Measurements from ENCODE around the gene CUL2. TPM values are rescaled to one million over a fixed set of nuclear protein-coding genes. Genes with fewer than 3 reads are reported as not detected.

Gene CUL2
- total and polyA plus RNA-seq, 10 of the 15 experiments (the other 5 are each of a cell fraction or from before 2014, with no cell fraction given) = 11.9 to 56.5 (median 33.2) TPM

- TF ChIP-seq NKRF (conservative IDR thresholded peaks at IDR 0.05) = no peak; the same call in 1 of the 2 replicates
- no peak; the same call in 1 of the 2 replicates for TF ChIP-seq CBFB (IDR thresholded peaks at IDR 0.05; ENCODE audit: low read depth)
- TF ChIP-seq ETV6 (conservative IDR thresholded peaks at IDR 0.05 in 1 of 2, IDR thresholded peaks at IDR 0.05 in 1 of 2; ENCODE audit: borderline replicate concordance in 1 of 2, low read depth in 1 of 2) = no peak
- TF ChIP-seq USF2 (IDR thresholded peaks at IDR 0.05; ENCODE audit: borderline replicate concordance, low read depth, low read length) = no peak
- peak; percentile 67 to 75 for TF ChIP-seq IKZF2 (IDR thresholded peaks at IDR 0.05)
- TF ChIP-seq NRF1 (conservative IDR thresholded peaks at IDR 0.05; ENCODE audit: low read depth, low read length) = no peak
- no peak for TF ChIP-seq CTCF (IDR thresholded peaks at IDR 0.05 in 2 of 3, conservative IDR thresholded peaks at IDR 0.05 in 1 of 3; ENCODE audit: control insufficient read depth in 2 of 3, extremely low read depth in 1 of 3, insufficient read depth in 1 of 3, low read depth in 3 of 3, low read length in 3 of 3)
- no peak; the same call in 1 of the 2 replicates for TF ChIP-seq ELK1 (IDR thresholded peaks at IDR 0.05; ENCODE audit: low read depth, low read length)
- TF ChIP-seq ZBTB40 (IDR thresholded peaks at IDR 0.05; ENCODE audit: borderline replicate concordance) = peak; percentile 64; the same call in 1 of the 2 replicates
- no peak for TF ChIP-seq CHD4 (IDR thresholded peaks at IDR 0.05)
- TF ChIP-seq YBX1 (IDR thresholded peaks at IDR 0.05) = no peak
- TF ChIP-seq CREM (IDR thresholded peaks at IDR 0.05; ENCODE audit: low read depth) = 0 out of 2 replicates have a peak, but pooled peaks have one; percentile 4
- TF ChIP-seq GATAD2B (conservative IDR thresholded peaks at IDR 0.05; ENCODE audit: low read depth) = 0 out of 2 replicates have a peak, but pooled peaks have one; percentile 46
- peak; percentile 97 for TF ChIP-seq FOXK2 (IDR thresholded peaks at IDR 0.05)
- peak; percentile 83; the same call in 1 of the 2 replicates for TF ChIP-seq CBX5 (IDR thresholded peaks at IDR 0.05; ENCODE audit: low read depth)
- no peak for TF ChIP-seq TARDBP (IDR thresholded peaks at IDR 0.05; ENCODE audit: borderline replicate concordance)
- no peak for TF ChIP-seq IRF5 (IDR thresholded peaks at IDR 0.05; ENCODE audit: borderline replicate concordance)
These were observed at the start of gene CUL2 (continued) for GRCh38 chr10:35090162-35090954.

Measured in GM12878 (cell line).